ENCODE measurements around the gene SCLY. TPM values are rescaled to one million over a fixed set of nuclear protein-coding genes. Genes with fewer than 3 reads are reported as not detected.

SCLY gene
- polyA plus RNA-seq, 3 donors = 9.5 to 10.6 (median 10.3) TPM

DNA sequence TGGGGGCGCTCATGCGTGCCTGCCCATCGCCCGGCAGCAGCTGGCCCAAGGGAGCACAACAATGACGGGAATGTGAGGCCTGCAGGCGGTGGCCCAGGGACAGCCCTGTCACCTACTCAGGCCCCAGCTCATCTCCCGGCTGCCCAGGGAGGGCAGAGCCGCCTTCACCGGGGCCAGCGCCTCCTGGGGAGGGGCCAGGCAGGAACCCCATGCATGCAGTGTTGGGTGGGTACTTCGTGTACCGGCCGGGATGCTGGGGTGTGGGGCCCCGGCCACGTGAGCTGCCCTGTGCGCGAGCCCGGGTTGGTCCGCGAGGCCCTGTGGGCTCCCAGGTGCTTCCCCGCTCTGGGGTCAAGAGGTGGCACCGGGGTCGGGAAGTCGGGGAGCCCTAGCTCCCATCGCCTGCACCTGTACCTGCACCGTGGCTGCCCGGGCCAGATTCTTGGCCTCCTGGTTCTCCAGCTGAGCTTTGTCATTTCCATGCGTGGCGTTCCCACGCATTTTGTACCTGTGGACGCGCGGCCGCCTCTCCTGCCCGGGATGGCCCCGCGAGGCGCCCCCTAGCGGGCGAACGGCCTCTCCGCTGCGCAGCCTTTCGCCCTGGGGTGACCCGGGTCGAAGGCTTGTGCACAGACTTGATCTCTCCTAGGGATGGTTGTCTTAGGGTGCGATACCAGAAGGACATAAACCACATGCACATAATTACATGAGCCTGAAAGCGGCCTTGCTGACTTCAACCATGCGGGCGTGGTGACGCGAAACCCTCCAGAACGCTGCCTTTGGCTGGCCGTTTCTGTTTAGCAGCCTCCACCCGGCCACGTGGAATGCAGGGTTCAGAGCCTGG, 78.6 kb downstream of the SCLY start:
- peaks cover 0 to 4% (median 0%) of the 10 kb centered on the region in 7 donors for H3K9me3 Mint-ChIP-seq
- H3K27me3 Mint-ChIP-seq (ENCODE audit: low read depth in 3 of 3) = peaks cover 0 to 4% (median 2%) of the 10 kb centered on the region in 3 donors
- TF ChIP-seq, protein P1, sequence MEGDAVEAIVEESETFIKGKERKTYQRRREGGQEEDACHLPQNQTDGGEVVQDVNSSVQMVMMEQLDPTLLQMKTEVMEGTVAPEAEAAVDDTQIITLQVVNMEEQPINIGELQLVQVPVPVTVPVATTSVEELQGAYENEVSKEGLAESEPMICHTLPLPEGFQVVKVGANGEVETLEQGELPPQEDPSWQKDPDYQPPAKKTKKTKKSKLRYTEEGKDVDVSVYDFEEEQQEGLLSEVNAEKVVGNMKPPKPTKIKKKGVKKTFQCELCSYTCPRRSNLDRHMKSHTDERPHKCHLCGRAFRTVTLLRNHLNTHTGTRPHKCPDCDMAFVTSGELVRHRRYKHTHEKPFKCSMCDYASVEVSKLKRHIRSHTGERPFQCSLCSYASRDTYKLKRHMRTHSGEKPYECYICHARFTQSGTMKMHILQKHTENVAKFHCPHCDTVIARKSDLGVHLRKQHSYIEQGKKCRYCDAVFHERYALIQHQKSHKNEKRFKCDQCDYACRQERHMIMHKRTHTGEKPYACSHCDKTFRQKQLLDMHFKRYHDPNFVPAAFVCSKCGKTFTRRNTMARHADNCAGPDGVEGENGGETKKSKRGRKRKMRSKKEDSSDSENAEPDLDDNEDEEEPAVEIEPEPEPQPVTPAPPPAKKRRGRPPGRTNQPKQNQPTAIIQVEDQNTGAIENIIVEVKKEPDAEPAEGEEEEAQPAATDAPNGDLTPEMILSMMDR (IDR thresholded peaks at IDR 0.05) = peak; percentile 78
- Histone ChIP-seq H3K4me2 (replicated peaks; ENCODE audit: extremely low read depth, low read length, poor library complexity, severe bottlenecking) (no peak overlapping the region), H3K79me2 (ENCODE audit: insufficient read depth, low read length) (no peaks in the 10 kb centered on the region), H3K36me3 (replicated peaks in 1 of 2; ENCODE audit: control insufficient read depth in 1 of 2, insufficient read depth in 2 of 2, low read length in 2 of 2) (no peaks in the 10 kb centered on the region), H3K4me1 (ENCODE audit: control insufficient read depth in 1 of 2, insufficient read depth in 2 of 2, low read length in 2 of 2) (peaks cover 42 to 55% of the 10 kb centered on the region in 2 donors), H4K20me1 (ENCODE audit: insufficient read depth, low read length) (no peaks in the 10 kb centered on the region), H3K4me3 (replicated peaks in 1 of 3; ENCODE audit: low read depth in 2 of 3, low read length in 3 of 3) (no peak overlapping the region), H3K9ac (ENCODE audit: insufficient read depth, low read length, poor library complexity, severe bottlenecking) (no peak overlapping the region), H2AFZ (ENCODE audit: insufficient read depth, low read depth, low read length, poor library complexity, severe bottlenecking) (no peak overlapping the region), H3K27ac (ENCODE audit: low read depth in 1 of 2, low read length in 2 of 2) (no peak overlapping the region), H3K9me3 (replicated peaks in 1 of 2; ENCODE audit: control insufficient read depth in 1 of 2, insufficient read depth in 1 of 2, low read length in 2 of 2) (no peaks in the 10 kb centered on the region), H3K27me3 (ENCODE audit: control insufficient read depth in 2 of 2, insufficient read depth in 2 of 2, low read length in 2 of 2) (no peaks in the 10 kb centered on the region)
- WGBS (ENCODE audit: insufficient coverage) = 71% methylated on average over 52 of the region's 56 CpGs
- no peaks in the 10 kb centered on the region for H3K36me3 Mint-ChIP-seq
- H3K4me3 Mint-ChIP-seq = no peak overlapping the region
- no peak for DNase-seq
- intact Hi-C loops (cut with micrococcal nuclease) = no loop called here
- H3K27ac Mint-ChIP-seq = no peak overlapping the region
- peaks cover 56% of the 10 kb centered on the region for H3K4me1 Mint-ChIP-seq

DNA sequence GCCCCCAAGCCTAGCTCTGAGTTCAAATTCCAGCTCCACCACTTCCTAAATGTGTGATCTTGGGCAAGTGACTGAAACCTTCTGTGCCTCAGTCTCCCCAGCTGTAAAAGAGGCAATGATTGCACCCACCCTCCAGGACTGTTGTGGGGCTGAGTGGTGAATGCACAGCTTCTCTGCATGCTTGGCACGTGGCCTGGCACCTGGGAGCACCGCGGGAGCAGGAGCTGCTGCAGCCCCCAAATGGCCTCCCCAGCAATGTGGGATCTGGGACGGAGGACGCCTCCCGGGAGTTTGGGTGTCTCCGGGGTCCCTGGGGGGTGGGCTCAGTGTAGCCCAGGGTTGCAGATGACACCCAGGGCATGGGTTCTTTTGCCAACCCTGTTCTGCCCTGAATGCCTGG, 79.2 kb downstream of the SCLY start:
- no peak overlapping the region for H2AFZ ChIP-seq (ENCODE audit: insufficient read depth, low read depth, low read length, poor library complexity, severe bottlenecking)
- no peak for DNase-seq
- no peaks in the 10 kb centered on the region for H3K36me3 ChIP-seq (replicated peaks in 1 of 2; ENCODE audit: control insufficient read depth in 1 of 2, insufficient read depth in 2 of 2, low read length in 2 of 2)
- no peak overlapping the region for H3K9ac ChIP-seq (ENCODE audit: insufficient read depth, low read length, poor library complexity, severe bottlenecking)
- TF ChIP-seq, protein P1 (IDR thresholded peaks at IDR 0.05) = no peak
- no peaks in the 10 kb centered on the region for H3K79me2 ChIP-seq (ENCODE audit: insufficient read depth, low read length)
- H3K9me3 Mint-ChIP-seq = peaks cover 0 to 4% (median 0%) of the 10 kb centered on the region in 7 donors
- H3K4me1 ChIP-seq (ENCODE audit: control insufficient read depth in 1 of 2, insufficient read depth in 2 of 2, low read length in 2 of 2) = peaks cover 42 to 55% of the 10 kb centered on the region in 2 donors
- intact Hi-C loops (cut with micrococcal nuclease) = no loop called here
- H3K36me3 Mint-ChIP-seq = no peaks in the 10 kb centered on the region
- H3K4me2 ChIP-seq (replicated peaks; ENCODE audit: extremely low read depth, low read length, poor library complexity, severe bottlenecking) = no peak overlapping the region
- H3K4me3 Mint-ChIP-seq = no peak overlapping the region
- H3K9me3 ChIP-seq (replicated peaks in 1 of 2; ENCODE audit: control insufficient read depth in 1 of 2, insufficient read depth in 1 of 2, low read length in 2 of 2) = no peaks in the 10 kb centered on the region
- no peak overlapping the region for H3K4me3 ChIP-seq (replicated peaks in 1 of 3; ENCODE audit: low read depth in 2 of 3, low read length in 3 of 3)
- no peak overlapping the region for H3K27ac Mint-ChIP-seq
- no peaks in the 10 kb centered on the region for H4K20me1 ChIP-seq (ENCODE audit: insufficient read depth, low read length)
- no peak overlapping the region for H3K27ac ChIP-seq (ENCODE audit: low read depth in 1 of 2, low read length in 2 of 2)
- H3K27me3 Mint-ChIP-seq (ENCODE audit: low read depth in 3 of 3) = peaks cover 0 to 2% (median under 1%) of the 10 kb centered on the region in 3 donors
- H3K27me3 ChIP-seq (ENCODE audit: control insufficient read depth in 2 of 2, insufficient read depth in 2 of 2, low read length in 2 of 2) = no peaks in the 10 kb centered on the region
- peaks cover 56% of the 10 kb centered on the region for H3K4me1 Mint-ChIP-seq
- 98% methylated on average over 6 of the region's 7 CpGs for WGBS (ENCODE audit: insufficient coverage)
